Astrocyte of the cerebellum (primary cell): Measurements from ENCODE around the gene MRPL52.
A peak's percentile ranks its signal among the peaks of the same experiment; 100 is the strongest.

Source experiments
- DNase-seq: peaks from one replicate; pipeline ENCODE4 v3.0.0-alpha.2; 2011; ENCODE audit warnings: low read depth
- H3K4me3 ChIP-seq: 2 replicates; pipeline ENCODE4 v1.5.1; 2011; ENCODE audit warnings: mild to moderate bottlenecking, low read depth, low read length, moderate library complexity
- CTCF ChIP-seq: IDR thresholded peaks from 2 replicates; pipeline ENCODE4 v1.5.1; 2012; ENCODE audit warnings: low read length, low read depth, moderate library complexity, mild to moderate bottlenecking; ENCODE audit errors: missing control alignments
- in situ Hi-C: cut with HindIII; loops from 2 replicates; pipeline ENCODE4 v1.10.0; 2017; ENCODE audit warnings: low sequenced_read_pairs

MRPL52 gene

GRCh38 chr14:22829661-22830442 lies at the start of gene MRPL52:
TSS of gene MRPL52 (plus strand) at chr14:22829887. CDS start at chr14:22829913, 26 bp downstream.
- H3K4me3 ChIP-seq, result peak within 1 kb of the TSS; percentile 91
- peak; percentile 67 for DNase-seq
- TF ChIP-seq CTCF, result no peak
- in situ Hi-C loops, result no loop called here

GRCh38 chr14:22780105-22780679 lies 49.5 kb upstream of the MRPL52 start:
- DNase-seq, result no peak
- in situ Hi-C loops, result loop anchor here (5.0 kb wide), 1 partner anchor 87 kb away; no protein-coding TSS in a partner anchor
- TF ChIP-seq CTCF, result no peak
- H3K4me3 ChIP-seq, result no peak overlapping the region

GRCh38 chr14:22780941-22781300 lies 48.8 kb upstream of the MRPL52 start:
- no peak for TF ChIP-seq CTCF
- DNase-seq, result no peak
- in situ Hi-C loops, result loop anchor here (5.0 kb wide), 1 partner anchor 86 kb away; no protein-coding TSS in a partner anchor
- no peak overlapping the region for H3K4me3 ChIP-seq

- H3K4me3 ChIP-seq, result no peak overlapping the region
- in situ Hi-C loops, result loop anchor here (5.0 kb wide), 1 partner anchor 86 kb away; no protein-coding TSS in a partner anchor
- DNase-seq, result peak; percentile 32
- no peak for TF ChIP-seq CTCF
Observed at GRCh38 chr14:22781301-22781991, 48.2 kb upstream of the MRPL52 start.

- H3K4me3 ChIP-seq, result no peak overlapping the region
- TF ChIP-seq CTCF, result no peak
- DNase-seq, result no peak
- in situ Hi-C loops, result no loop called here
Observed at GRCh38 chr14:22786685-22787084, 43.0 kb upstream of the MRPL52 start.

GRCh38 chr14:22791301-22791700 lies 38.4 kb upstream of the MRPL52 start:
- no peak for TF ChIP-seq CTCF
- in situ Hi-C loops, result no loop called here
- H3K4me3 ChIP-seq, result no peak overlapping the region
- DNase-seq, result no peak
